ENCODE results near the gene RANBP10. TPM values are rescaled to one million over a fixed set of nuclear protein-coding genes. Genes with fewer than 3 reads are reported as not detected.
"Not testable (repeated sequence)": the region's sequence is repeated elsewhere in the genome, so short reads cannot be mapped to it uniquely, and the experiment has no call there.

The RANBP10 gene
- total RNA-seq, 1 donor from 2014 or later: 8.7 TPM

DNA sequence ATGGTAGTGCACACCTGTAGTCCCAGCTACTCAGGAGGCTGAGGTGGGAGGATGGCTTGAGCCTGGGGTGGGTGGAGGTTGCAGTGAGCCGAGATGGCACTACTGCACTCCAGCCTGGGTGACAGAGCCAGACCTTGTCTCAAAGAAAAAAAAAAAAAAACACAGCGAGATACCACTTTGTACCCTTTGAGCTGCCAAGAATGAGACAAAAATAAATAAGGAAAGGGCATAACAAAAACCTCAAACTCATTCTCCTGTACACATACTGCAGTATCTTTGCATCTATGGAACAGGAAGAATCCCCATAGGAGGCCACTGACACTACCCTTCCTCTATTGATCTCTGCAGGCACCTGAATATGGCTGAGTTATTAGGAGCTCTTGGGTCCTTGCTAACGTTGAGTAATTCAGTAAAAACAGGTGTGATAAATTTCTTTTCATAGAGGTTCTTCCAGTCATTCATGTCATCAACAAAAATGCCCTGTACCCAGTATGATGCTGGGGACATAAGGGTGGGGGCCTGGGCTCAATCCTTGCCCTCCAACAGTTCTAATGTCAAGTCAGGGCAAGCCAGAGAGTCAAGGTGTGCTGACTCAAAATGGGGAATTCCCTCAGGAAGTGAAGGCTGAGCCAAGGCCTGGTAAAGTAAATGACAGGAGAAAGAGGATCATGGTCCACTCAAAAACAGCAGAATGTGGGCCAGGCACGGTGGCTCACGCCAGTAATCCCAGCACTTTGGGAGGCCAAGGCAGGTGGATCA, 26.9 kb downstream of the RANBP10 start:
- no peak for DNase-seq

- DNase-seq: no peak
These were observed 31.1 kb downstream of the RANBP10 start for GRCh38 chr16:67775273-67775672.

DNA sequence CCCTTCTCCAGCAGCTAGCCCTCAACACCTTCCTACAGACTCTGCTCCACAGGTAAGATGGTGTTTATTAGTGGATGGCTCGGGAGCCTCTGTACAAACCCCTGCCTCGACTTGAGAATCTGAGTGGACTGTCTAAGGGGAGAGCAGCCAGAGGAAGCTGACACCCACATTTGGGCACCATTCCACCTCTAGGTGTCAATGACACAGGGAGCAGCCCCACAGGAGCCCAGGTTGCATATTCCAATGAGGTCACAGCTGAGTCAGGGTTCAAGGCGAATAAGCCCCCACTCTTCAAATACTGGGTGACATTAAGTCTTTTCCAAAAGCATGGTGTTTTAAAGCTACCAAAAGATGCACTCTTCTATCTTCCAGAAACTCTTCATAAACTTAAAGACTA, 31.9 kb downstream of the RANBP10 start:
- no peak for DNase-seq

GRCh38 chr16:67773569-67774456, 32.5 kb downstream of the RANBP10 start:
- no peak for DNase-seq

DNA sequence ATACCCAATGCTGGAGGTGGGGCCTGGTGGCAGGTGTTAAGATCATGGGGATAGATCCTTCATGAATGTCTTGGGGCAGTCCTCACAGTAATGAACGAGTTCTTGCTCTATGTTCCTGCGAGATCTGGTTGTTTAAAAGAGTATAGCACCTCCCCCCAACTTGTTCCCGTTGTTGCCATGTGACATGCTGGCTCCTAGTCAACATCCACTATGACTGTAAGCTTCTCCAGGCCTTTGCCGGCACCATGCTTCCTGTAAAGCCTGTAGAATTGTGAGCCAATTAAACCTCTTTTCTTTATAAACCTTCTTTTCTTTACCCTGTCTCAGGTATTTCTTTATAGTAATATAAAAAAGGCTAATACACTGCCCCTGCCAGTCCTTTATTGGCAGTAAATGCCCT, 33.3 kb downstream of the RANBP10 start:
- DNase-seq: no peak

GRCh38 chr16:67770346-67770991, 35.9 kb downstream of the RANBP10 start:
- no peak for DNase-seq

DNA sequence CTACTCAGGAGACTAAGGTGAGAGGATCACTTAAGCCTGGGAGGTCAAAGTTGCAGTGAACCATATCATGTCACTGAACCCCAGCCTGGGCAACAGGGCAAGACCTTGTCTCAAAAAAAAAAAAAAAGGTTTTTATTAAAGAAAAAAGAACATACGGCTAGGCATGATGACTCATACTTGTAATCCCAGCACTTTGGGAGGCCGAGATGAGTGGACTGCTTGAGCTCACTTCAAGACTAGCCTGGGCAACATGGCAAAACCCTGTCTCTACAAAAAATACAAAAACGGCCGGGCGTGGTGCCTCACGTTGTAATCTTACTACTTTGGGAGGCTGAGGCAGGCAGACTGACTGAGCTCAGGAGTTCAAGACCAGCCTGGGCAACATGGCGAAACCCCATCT, 38.4 kb downstream of the RANBP10 start:
- no peak for DNase-seq

GRCh38 chr16:67766291-67766690, 40.1 kb downstream of the RANBP10 start:
- no peak for DNase-seq

- no peak for DNase-seq
These were observed 42.1 kb downstream of the RANBP10 start for GRCh38 chr16:67764158-67764667.

DNA sequence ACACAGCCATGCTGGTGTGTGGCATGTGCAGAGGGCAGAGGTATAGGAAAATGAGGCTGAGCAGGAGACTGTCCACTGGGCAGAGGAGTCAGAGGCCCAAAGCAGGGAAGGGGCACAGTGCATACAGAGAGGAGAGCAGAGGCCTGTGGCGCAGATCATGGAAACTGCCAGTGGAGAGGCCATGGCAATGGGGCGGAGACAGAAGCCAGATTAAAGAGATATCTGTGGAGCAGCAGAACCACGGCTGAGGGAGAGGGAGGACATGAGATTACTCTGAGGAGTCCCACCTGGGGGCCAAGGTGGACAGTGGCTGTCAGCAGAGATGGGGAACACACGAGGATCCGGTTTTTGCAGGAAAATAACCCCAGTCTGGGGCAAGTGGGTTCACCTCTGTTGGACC, 43.3 kb downstream of the RANBP10 start:
- no peak for DNase-seq

DNA sequence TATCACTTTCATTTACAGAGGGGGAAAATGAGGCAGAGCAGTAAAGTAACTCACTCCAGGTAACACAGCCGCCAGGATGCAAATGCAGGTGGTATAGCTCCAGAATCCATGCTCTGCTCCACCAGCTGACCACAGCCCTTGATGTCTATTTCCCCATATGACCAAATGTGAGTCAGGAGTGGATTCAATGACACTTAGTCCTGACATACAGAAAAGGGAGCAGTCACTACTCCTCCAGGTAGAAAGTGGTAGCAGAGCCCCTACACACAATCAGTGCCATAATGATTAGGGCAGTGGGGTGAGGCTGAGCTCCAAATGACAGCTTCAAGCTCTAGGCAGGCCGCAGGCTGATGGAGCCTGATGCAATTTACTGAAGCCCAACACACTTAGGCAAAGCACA, 44.0 kb downstream of the RANBP10 start:
- DNase-seq: no peak

- no peak for DNase-seq
These were observed 44.4 kb downstream of the RANBP10 start for GRCh38 chr16:67761924-67762323.

GRCh38 chr16:67760956-67761230, 45.5 kb downstream of the RANBP10 start:
- no peak for DNase-seq

- DNase-seq: no peak
These were observed 46.0 kb downstream of the RANBP10 start for GRCh38 chr16:67760206-67760955.

GRCh38 chr16:67758966-67759365, 47.4 kb downstream of the RANBP10 start:
- DNase-seq: no peak

DNA sequence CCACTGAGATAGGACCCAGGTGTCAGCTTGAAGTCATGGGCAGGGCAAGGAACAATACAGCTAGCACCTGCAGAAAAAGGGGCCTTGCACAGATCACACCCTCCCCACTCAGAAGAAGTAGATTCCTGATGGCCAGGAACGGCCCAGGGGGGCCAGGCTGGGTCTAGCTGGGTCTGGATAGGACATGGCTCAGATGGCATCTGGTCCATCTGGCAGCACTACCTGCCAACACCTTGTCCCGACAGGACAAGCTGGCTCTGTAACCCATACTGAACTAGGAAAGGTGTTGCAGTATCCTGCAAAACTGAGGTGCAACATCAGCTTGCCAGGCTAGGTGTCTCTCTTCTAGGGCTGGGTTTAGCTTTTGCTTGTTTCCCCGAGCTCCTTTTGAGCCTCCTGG, 48.4 kb downstream of the RANBP10 start:
- DNase-seq: no peak

DNA sequence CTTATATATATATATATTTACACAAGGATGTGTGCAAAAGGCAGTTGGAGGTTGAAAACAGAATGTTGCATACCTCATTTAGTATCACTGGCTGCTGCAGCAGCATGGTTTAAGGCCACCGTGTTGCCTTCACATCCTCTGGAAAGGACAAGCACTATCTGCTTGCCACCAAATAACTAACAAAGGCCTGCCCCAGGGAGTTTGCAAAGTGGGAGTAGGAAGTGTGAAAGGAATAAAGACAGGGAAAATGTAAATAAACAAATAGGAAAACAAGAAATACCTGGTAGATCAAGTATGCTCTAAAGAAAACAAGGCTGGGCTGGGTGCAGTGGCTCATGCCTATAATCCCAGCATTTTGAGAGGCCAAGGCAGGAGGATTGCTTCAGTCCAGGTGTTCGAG, 53.7 kb downstream of the RANBP10 start:
- no peak for DNase-seq

- not testable (repeated sequence) for DNase-seq
These were observed 55.0 kb downstream of the RANBP10 start for GRCh38 chr16:67751331-67751730.

GRCh38 chr16:67750466-67750865, 55.9 kb downstream of the RANBP10 start:
- DNase-seq: no peak

DNA sequence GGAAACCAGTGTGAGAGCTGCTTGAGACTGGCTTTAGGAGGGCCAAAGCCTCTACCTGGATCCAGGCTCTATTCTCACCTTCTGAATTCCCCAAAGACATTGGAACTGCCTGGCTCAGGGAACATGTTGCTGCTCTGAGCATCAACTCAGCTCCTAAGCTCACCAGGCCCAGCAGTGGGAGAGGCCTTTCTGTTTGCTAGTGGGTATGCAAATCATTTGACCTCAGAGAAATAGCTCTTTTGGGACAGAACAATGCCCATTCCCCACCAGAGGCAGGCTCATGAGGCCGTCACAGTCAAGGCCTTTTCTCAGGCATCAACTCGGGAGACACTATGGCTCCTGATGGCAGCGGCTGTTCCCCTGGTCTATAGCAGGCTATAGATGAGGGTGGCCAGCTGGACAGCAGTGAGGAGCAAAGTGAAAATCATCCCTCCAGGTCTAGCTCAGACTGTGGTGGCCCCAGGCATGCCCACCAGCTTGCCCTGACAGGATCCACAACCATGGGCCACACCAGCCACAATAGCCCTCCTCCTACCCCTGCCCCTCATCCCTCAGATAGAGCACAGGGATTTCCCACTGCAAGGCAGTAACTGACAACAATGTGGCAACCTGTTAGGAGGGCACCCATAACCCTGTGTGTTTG, 56.8 kb downstream of the RANBP10 start:
- no peak for DNase-seq

DNA sequence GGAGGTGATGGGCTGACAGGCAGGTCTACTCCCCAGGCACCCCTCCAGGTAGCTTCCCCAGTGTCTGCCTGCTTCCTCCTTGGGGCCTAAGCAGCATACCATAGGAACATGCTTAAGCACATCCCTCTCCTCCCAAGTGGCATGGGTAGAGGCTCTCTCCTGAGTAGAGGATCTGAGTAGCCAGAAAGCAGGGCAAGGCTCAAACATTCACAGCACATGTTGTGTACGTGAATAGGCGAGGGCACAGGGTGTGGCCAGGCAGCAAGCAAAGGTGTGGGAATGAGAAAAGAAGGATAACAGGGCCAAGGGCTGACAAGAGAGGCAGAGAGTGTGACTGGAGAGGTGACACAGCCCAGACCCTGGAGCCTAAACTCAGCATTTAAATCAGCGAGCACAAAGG, 57.5 kb downstream of the RANBP10 start:
- no peak for DNase-seq

GRCh38 chr16:67746846-67747245, 59.5 kb downstream of the RANBP10 start:
- DNase-seq: no peak
